ENCODE measurements around the gene BNIP3.
A peak's percentile ranks its signal among the peaks of the same experiment; 100 is the strongest.
"Not testable (repeated sequence)": the region's sequence is repeated elsewhere in the genome, so short reads cannot be mapped to it uniquely, and the experiment has no call there.

BNIP3 gene

DNA sequence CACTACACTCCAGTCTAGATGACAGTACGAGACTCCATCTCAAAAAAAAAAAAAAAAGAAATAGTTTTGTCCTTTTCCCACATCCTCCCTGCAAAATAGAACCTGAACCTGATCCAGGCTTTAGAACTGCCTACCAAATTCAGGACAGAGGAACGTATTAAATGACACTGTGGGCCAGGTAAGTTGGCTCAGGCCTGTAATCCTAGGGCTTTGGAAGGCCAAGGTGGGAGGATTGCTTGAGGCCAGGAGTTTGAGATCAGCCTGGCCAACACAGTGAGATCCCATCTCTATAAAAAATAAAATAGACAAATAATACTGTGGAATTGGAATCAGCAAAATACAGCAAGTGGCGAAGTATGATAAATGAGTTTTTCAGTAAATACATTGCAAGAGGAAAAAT lies 10.0 kb upstream of the BNIP3 start:
- H3K36me3 ChIP-seq (ENCODE audit: control insufficient read depth in 2 of 2, insufficient read depth in 2 of 2, low read length in 2 of 2) = no peaks in the 10 kb centered on the region
- H3K9me3 ChIP-seq (ENCODE audit: control insufficient read depth in 2 of 2, low read length in 2 of 2) = no peaks in the 10 kb centered on the region
- H3K9ac ChIP-seq (ENCODE audit: low read depth in 1 of 2, low read length in 2 of 2) = no peak overlapping the region
- H3K4me3 ChIP-seq (ENCODE audit: low read length in 2 of 2) = no peak overlapping the region
- no peaks in the 10 kb centered on the region for H3K4me1 ChIP-seq (ENCODE audit: control insufficient read depth in 2 of 2, insufficient read depth in 2 of 2, low read length in 2 of 2)
- H3K27ac ChIP-seq (ENCODE audit: low read depth in 2 of 2, low read length in 2 of 2) = no peak overlapping the region
- H3K27me3 ChIP-seq (ENCODE audit: control insufficient read depth in 2 of 2, insufficient read depth in 2 of 2, low read length in 2 of 2) = no peaks in the 10 kb centered on the region

DNA sequence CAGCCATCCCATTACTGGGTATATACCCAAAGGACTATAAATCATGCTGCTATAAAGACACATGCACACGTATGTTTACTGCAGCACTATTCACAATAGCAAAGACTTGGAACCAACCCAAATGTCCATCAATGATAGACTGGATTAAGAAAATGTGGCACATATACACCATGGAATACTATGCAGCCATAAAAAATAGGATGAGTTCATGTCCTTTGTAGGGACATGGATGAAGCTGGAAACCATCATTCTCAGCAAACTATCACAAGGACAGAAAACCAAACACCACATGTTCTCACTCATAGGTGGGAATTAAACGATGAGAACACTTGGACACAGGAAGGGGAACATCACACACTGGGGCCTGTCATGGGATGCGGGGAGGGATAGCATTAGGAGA lies 6.1 kb upstream of the BNIP3 start:
- H3K9me3 ChIP-seq (ENCODE audit: control insufficient read depth in 2 of 2, low read length in 2 of 2); H3K4me3 ChIP-seq (ENCODE audit: low read length in 2 of 2); H3K36me3 ChIP-seq (ENCODE audit: control insufficient read depth in 2 of 2, insufficient read depth in 2 of 2, low read length in 2 of 2); H3K9ac ChIP-seq (ENCODE audit: low read depth in 1 of 2, low read length in 2 of 2); H3K27ac ChIP-seq (ENCODE audit: low read depth in 2 of 2, low read length in 2 of 2); H3K4me1 ChIP-seq (ENCODE audit: control insufficient read depth in 2 of 2, insufficient read depth in 2 of 2, low read length in 2 of 2); H3K27me3 ChIP-seq (ENCODE audit: control insufficient read depth in 2 of 2, insufficient read depth in 2 of 2, low read length in 2 of 2): not testable (repeated sequence)

DNA sequence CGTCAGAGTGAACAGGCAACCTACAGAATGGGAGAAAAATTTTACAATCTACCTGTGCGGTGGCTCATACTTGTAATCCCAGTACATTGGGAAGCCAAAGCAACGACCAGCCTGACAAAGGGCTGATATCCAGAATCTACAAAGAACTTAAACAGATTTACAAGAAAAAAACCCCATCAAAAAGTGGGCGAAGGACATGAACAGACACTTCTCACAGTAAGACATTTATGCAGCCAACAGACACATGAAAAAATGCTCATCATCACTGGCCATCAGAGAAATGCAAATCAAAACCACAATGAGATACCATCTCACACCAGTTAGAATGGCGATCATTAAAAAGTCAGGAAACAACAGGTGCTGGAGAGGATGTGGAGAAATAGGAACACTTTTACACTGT lies 5.6 kb upstream of the BNIP3 start:
- not testable (repeated sequence) for H3K27me3 ChIP-seq (ENCODE audit: control insufficient read depth in 2 of 2, insufficient read depth in 2 of 2, low read length in 2 of 2); H3K36me3 ChIP-seq (ENCODE audit: control insufficient read depth in 2 of 2, insufficient read depth in 2 of 2, low read length in 2 of 2); H3K4me3 ChIP-seq (ENCODE audit: low read length in 2 of 2); H3K9me3 ChIP-seq (ENCODE audit: control insufficient read depth in 2 of 2, low read length in 2 of 2); H3K9ac ChIP-seq (ENCODE audit: low read depth in 1 of 2, low read length in 2 of 2); H3K4me1 ChIP-seq (ENCODE audit: control insufficient read depth in 2 of 2, insufficient read depth in 2 of 2, low read length in 2 of 2); H3K27ac ChIP-seq (ENCODE audit: low read depth in 2 of 2, low read length in 2 of 2)

DNA sequence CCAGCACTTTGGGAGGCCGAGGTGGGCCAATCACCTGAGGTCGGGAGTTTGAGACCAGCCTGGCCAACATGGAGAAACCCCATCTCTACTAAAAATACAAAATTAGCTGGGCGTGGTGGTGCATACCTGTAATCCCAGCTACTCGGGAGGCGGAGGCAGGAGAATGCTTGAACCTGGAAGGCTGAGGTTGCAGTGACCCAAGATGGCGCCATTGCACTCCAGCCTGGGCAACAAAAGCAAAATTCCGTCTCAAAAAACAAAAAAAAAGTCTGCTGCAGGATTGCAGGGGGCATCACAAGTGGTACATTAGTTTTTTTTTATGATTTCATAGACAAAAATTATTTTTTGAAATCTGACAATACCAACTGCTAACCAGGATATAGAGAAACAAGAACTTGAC lies 5.1 kb upstream of the BNIP3 start:
- H3K4me1 ChIP-seq (ENCODE audit: control insufficient read depth in 2 of 2, insufficient read depth in 2 of 2, low read length in 2 of 2); H3K9me3 ChIP-seq (ENCODE audit: control insufficient read depth in 2 of 2, low read length in 2 of 2); H3K36me3 ChIP-seq (ENCODE audit: control insufficient read depth in 2 of 2, insufficient read depth in 2 of 2, low read length in 2 of 2); H3K9ac ChIP-seq (ENCODE audit: low read depth in 1 of 2, low read length in 2 of 2); H3K27me3 ChIP-seq (ENCODE audit: control insufficient read depth in 2 of 2, insufficient read depth in 2 of 2, low read length in 2 of 2); H3K4me3 ChIP-seq (ENCODE audit: low read length in 2 of 2); H3K27ac ChIP-seq (ENCODE audit: low read depth in 2 of 2, low read length in 2 of 2): not testable (repeated sequence)

DNA sequence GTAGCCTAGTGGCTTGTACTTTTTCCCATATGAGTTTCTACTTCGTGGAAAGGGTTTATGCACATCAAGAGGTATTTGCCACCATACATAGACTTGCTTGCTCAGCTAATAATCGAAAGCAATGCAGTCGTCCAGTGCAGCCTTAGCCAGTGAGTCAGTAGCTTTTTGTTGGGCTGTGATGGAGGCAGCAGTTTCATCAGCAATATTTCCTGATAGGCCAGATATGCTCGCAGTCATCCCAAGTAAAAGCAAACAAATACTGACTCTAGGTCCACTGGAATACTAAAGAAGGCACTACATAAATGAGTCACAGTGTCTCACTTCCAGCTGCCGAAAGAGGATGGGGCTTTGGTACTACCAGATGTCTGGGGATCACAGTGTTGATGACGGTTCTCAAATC lies 2.1 kb upstream of the BNIP3 start:
- Histone ChIP-seq H3K4me3 (ENCODE audit: low read length in 2 of 2) (no peak overlapping the region), H3K4me1 (ENCODE audit: control insufficient read depth in 2 of 2, insufficient read depth in 2 of 2, low read length in 2 of 2) (peaks cover 0 to 10% of the 10 kb centered on the region in 2 donors), H3K27ac (ENCODE audit: low read depth in 2 of 2, low read length in 2 of 2) (no peak overlapping the region), H3K27me3 (ENCODE audit: control insufficient read depth in 2 of 2, insufficient read depth in 2 of 2, low read length in 2 of 2) (peaks cover 11 to 15% of the 10 kb centered on the region in 2 donors), H3K9me3 (ENCODE audit: control insufficient read depth in 2 of 2, low read length in 2 of 2) (no peaks in the 10 kb centered on the region), H3K36me3 (ENCODE audit: control insufficient read depth in 2 of 2, insufficient read depth in 2 of 2, low read length in 2 of 2) (no peaks in the 10 kb centered on the region), H3K9ac (ENCODE audit: low read depth in 1 of 2, low read length in 2 of 2) (no peak overlapping the region)

DNA sequence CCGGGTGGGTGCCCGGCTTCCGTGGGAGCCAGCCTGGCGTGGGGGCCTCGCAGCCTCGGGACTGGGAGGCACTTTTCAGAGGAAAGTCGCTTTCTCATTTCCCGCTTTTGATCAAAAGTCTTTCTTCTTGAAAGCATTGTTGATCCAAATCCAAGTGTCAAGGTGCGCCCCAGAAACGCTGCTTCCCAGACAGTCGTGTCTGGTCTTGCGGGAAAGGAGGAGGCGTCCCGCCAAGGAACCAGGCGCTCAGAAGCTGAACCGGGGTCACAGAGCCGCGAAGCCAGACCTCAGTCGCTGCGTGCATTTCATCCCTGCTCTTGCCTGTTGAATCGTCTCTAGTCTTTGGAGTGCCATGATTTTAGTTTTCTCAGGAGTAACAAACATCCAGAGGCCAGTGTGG lies 1.1 kb upstream of the BNIP3 start:
- Histone ChIP-seq H3K9me3 (ENCODE audit: control insufficient read depth in 2 of 2, low read length in 2 of 2) (no peaks in the 10 kb centered on the region), H3K27me3 (ENCODE audit: control insufficient read depth in 2 of 2, insufficient read depth in 2 of 2, low read length in 2 of 2) (peaks cover 11 to 17% of the 10 kb centered on the region in 2 donors), H3K4me3 (ENCODE audit: low read length in 2 of 2) (no peak overlapping the region), H3K36me3 (ENCODE audit: control insufficient read depth in 2 of 2, insufficient read depth in 2 of 2, low read length in 2 of 2) (no peaks in the 10 kb centered on the region), H3K27ac (ENCODE audit: low read depth in 2 of 2, low read length in 2 of 2) (no peak overlapping the region), H3K4me1 (ENCODE audit: control insufficient read depth in 2 of 2, insufficient read depth in 2 of 2, low read length in 2 of 2) (peaks cover 0 to 10% of the 10 kb centered on the region in 2 donors), H3K9ac (ENCODE audit: low read depth in 1 of 2, low read length in 2 of 2) (no peak overlapping the region)

DNA sequence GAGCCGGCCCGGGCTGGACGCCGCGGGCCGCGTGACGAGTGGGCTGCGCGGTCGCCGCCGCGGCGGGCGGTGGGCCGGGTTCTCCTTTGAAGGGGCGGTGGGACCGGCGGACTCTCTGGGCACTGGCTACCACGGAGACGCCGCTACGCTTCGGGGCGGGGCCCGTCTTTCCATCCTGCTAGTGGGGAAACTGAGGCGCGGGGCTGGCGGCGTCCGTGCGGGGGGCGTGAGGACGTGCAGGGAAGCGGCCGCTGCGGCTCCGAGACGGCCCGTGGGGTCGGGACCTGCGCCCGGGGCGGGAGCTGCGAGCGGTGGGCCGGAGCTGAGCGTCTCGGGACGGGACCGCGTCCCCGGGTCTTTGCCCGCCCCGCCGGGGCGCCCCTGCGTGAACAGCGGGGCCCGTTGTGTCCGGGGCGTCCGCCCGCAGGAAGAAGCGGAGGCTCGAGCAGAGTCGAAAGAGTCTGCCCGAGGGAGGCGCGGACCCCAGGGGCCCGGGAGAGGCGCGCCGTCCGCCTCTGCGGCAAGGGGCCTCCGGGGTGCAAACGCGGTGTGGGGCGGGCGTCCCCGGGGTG lies 548 bp upstream of the BNIP3 start:
- Histone ChIP-seq H3K4me1 (ENCODE audit: control insufficient read depth in 2 of 2, insufficient read depth in 2 of 2, low read length in 2 of 2) (peaks cover 0 to 10% of the 10 kb centered on the region in 2 donors), H3K36me3 (ENCODE audit: control insufficient read depth in 2 of 2, insufficient read depth in 2 of 2, low read length in 2 of 2) (no peaks in the 10 kb centered on the region), H3K27me3 (ENCODE audit: control insufficient read depth in 2 of 2, insufficient read depth in 2 of 2, low read length in 2 of 2) (peaks cover 11 to 17% of the 10 kb centered on the region in 2 donors), H3K4me3 (ENCODE audit: low read length in 2 of 2) (peak overlapping the region; percentile 44 to 59), H3K27ac (ENCODE audit: low read depth in 2 of 2, low read length in 2 of 2) (no peak overlapping the region), H3K9ac (ENCODE audit: low read depth in 1 of 2, low read length in 2 of 2) (peak overlapping the region in 1 of 2 donors; percentile 51), H3K9me3 (ENCODE audit: control insufficient read depth in 2 of 2, low read length in 2 of 2) (no peaks in the 10 kb centered on the region)

DNA sequence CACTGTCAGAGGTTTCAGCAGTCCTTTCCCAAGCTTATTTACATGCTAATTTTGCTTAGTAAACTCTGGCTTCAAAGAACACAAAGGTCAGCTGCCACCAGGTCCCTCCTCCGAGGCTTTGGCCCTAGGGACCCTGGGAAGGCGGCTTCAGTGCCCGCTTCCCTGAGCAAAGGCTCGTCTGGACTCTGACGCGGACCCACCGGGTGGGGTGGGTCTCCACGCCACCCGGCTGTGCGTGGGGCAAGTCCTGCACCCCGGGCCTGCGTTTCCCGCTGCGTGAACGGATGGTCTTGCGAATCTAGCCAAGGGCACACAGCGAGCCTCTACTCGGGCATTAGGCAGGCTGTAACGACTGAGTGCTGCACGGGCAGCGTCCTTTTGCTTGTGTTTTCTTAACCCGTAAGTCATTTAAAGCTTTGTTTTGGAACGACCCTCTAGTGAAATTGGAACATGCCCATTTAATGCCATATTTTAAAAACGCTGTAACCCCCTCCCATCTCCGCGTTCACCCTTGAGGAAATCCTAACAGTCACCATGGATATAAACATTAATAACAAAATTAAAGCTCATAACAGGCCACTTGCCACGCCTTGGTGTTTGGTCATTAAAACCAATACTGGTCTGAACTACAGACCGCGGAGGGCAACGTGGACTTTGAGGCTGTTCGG lies 828 bp downstream of the BNIP3 start:
- peaks cover 11 to 17% of the 10 kb centered on the region in 2 donors for H3K27me3 ChIP-seq (ENCODE audit: control insufficient read depth in 2 of 2, insufficient read depth in 2 of 2, low read length in 2 of 2)
- no peaks in the 10 kb centered on the region for H3K36me3 ChIP-seq (ENCODE audit: control insufficient read depth in 2 of 2, insufficient read depth in 2 of 2, low read length in 2 of 2)
- peak overlapping the region; percentile 56 to 61 for H3K9ac ChIP-seq (ENCODE audit: low read depth in 1 of 2, low read length in 2 of 2)
- peaks cover 0 to 10% of the 10 kb centered on the region in 2 donors for H3K4me1 ChIP-seq (ENCODE audit: control insufficient read depth in 2 of 2, insufficient read depth in 2 of 2, low read length in 2 of 2)
- peak overlapping the region; percentile 59 to 71 for H3K4me3 ChIP-seq (ENCODE audit: low read length in 2 of 2)
- no peak overlapping the region for H3K27ac ChIP-seq (ENCODE audit: low read depth in 2 of 2, low read length in 2 of 2)
- H3K9me3 ChIP-seq (ENCODE audit: control insufficient read depth in 2 of 2, low read length in 2 of 2) = no peaks in the 10 kb centered on the region

DNA sequence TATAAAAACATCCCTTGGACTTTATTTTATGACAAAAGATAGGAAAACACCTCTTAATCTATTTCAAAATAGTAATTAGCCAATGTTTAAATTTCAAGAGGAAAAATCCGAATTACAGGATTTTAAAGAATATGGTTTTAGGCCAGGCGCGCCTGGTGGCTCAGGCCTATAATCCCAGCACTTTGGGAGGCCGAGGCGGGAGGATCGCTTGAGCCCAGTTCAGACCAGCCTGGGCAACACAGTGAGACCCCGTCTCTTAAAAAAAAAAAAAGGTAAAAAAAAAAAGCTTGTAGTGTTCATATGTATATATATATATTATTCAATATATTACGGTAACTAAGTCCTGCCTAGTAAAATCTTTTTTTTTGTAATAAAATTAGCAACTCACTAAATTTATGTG lies 1.4 kb downstream of the BNIP3 start:
- H3K4me1 ChIP-seq (ENCODE audit: control insufficient read depth in 2 of 2, insufficient read depth in 2 of 2, low read length in 2 of 2) = peaks cover 0 to 10% of the 10 kb centered on the region in 2 donors
- H3K27ac ChIP-seq (ENCODE audit: low read depth in 2 of 2, low read length in 2 of 2) = no peak overlapping the region
- no peaks in the 10 kb centered on the region for H3K9me3 ChIP-seq (ENCODE audit: control insufficient read depth in 2 of 2, low read length in 2 of 2)
- no peak overlapping the region for H3K9ac ChIP-seq (ENCODE audit: low read depth in 1 of 2, low read length in 2 of 2)
- H3K27me3 ChIP-seq (ENCODE audit: control insufficient read depth in 2 of 2, insufficient read depth in 2 of 2, low read length in 2 of 2) = peaks cover 11 to 17% of the 10 kb centered on the region in 2 donors
- peak overlapping the region in 1 of 2 donors; percentile 31 for H3K4me3 ChIP-seq (ENCODE audit: low read length in 2 of 2)
- no peaks in the 10 kb centered on the region for H3K36me3 ChIP-seq (ENCODE audit: control insufficient read depth in 2 of 2, insufficient read depth in 2 of 2, low read length in 2 of 2)

DNA sequence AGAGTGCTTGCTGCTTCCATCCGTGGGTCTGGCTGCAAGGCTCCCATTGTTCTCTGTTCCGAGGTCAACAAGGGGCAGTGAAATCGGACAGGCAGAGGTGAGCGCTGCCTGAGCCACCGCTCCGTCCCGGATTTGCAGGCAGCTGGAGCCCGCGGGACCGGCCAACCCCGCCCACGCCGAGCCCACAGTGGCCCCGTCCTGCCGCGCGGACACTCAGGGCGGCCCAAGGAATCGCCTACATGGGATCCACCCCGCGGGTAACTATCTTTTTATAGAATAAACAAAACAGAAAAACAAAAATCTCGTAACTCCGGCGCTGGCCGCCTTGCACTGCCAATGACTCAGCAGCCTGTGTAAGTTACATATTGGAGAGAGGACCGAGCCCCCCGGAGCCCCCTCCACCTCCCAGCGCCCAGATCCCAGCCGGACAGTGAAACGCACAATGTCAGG lies 1.9 kb downstream of the BNIP3 start:
- no peak overlapping the region for H3K9ac ChIP-seq (ENCODE audit: low read depth in 1 of 2, low read length in 2 of 2)
- H3K4me3 ChIP-seq (ENCODE audit: low read length in 2 of 2) = peak overlapping the region; percentile 7 to 31
- H3K27me3 ChIP-seq (ENCODE audit: control insufficient read depth in 2 of 2, insufficient read depth in 2 of 2, low read length in 2 of 2) = peaks cover 11 to 17% of the 10 kb centered on the region in 2 donors
- no peaks in the 10 kb centered on the region for H3K9me3 ChIP-seq (ENCODE audit: control insufficient read depth in 2 of 2, low read length in 2 of 2)
- H3K4me1 ChIP-seq (ENCODE audit: control insufficient read depth in 2 of 2, insufficient read depth in 2 of 2, low read length in 2 of 2) = peaks cover 0 to 10% of the 10 kb centered on the region in 2 donors
- H3K27ac ChIP-seq (ENCODE audit: low read depth in 2 of 2, low read length in 2 of 2) = no peak overlapping the region
- no peaks in the 10 kb centered on the region for H3K36me3 ChIP-seq (ENCODE audit: control insufficient read depth in 2 of 2, insufficient read depth in 2 of 2, low read length in 2 of 2)
